OCI-LY7 (cell line): ENCODE measurements around the gene UQCRQ. TPM values are rescaled to one million over a fixed set of nuclear protein-coding genes. Genes with fewer than 3 reads are reported as not detected.

ENCODE experiments used
- BruUV-seq: library from RNA; stranded (reverse); fragments of 400-500 nt; replicated peaks from 2 replicates; lab custom pipeline; 2021; lab: Mats Ljungman, UMichigan
- CTCF ChIA-PET: fragments of 300-600 bp; sonication (Branson Sonifier 250); formaldehyde crosslinking; loops from one replicate; lab custom pipeline; 2022; ENCODE audit warnings: antibody characterized with exemption; ENCODE audit not compliant: unreplicated experiment; lab: Charles Lee
- POLR2A ChIA-PET: fragments of 300-600 bp; sonication (Branson Sonifier 250); formaldehyde crosslinking; loops from one replicate; lab custom pipeline; 2022; ENCODE audit warnings: antibody characterized with exemption; lab: Charles Lee
- DNase-seq: peaks from one replicate; pipeline ENCODE4 v3.0.0-alpha.2; 2015; ENCODE audit warnings: low spot score
- H2AFZ ChIP-seq: fragments of 200-600 bp; sonication (generic), shearing (Covaris generic); 2 replicates; pipeline ENCODE4 v1.6.1; 2014; ENCODE audit warnings: mild to moderate bottlenecking, antibody characterized with exemption, low read length, moderate library complexity
- H3K27ac ChIP-seq: fragments of 200-600 bp; sonication (generic); 2 replicates; pipeline ENCODE4 v1.5.1; 2014; ENCODE audit warnings: mixed run types, low read depth, mild to moderate bottlenecking, moderate library complexity, low read length, inconsistent platforms; ENCODE audit not compliant: poor library complexity, severe bottlenecking
- H3K36me3 ChIP-seq: fragments of 200-600 bp; sonication (generic); 2 replicates; pipeline ENCODE4 v1.6.1; 2014; ENCODE audit warnings: mild to moderate bottlenecking, antibody characterized with exemption, low read length, moderate library complexity, mixed read lengths; ENCODE audit not compliant: insufficient read depth
- H3K4me1 ChIP-seq: fragments of 200-600 bp; sonication (generic); 2 replicates; pipeline ENCODE4 v1.5.1; 2014; ENCODE audit warnings: mild to moderate bottlenecking, low read length; ENCODE audit not compliant: insufficient read depth, poor library complexity, severe bottlenecking
- H3K4me2 ChIP-seq: fragments of 200-600 bp; sonication (generic); 2 replicates; pipeline ENCODE4 v1.6.1; 2014; ENCODE audit warnings: mild to moderate bottlenecking, low read length
- H3K4me3 ChIP-seq: fragments of 200-600 bp; sonication (generic); 2 replicates; pipeline ENCODE4 v1.5.1; 2014; ENCODE audit warnings: mild to moderate bottlenecking, low read depth, low read length; ENCODE audit not compliant: poor library complexity, severe bottlenecking
- H3K79me2 ChIP-seq: fragments of 200-600 bp; sonication (generic); 2 replicates; pipeline ENCODE4 v1.6.1; 2016; ENCODE audit warnings: low read depth, mild to moderate bottlenecking, low read length, moderate library complexity, mixed read lengths; ENCODE audit not compliant: insufficient read depth
- H3K9me2 ChIP-seq: fragments of 200-600 bp; sonication (generic); 2 replicates; pipeline ENCODE4 v1.6.1; 2016; ENCODE audit warnings: mild to moderate bottlenecking, low read length, mixed read lengths; ENCODE audit not compliant: insufficient read depth
- H3K9me3 ChIP-seq: fragments of 200-600 bp; sonication (generic); 2 replicates; pipeline ENCODE4 v1.6.1; 2014; ENCODE audit warnings: mild to moderate bottlenecking, mixed run types, low read length, mixed read lengths
- H4K20me1 ChIP-seq: fragments of 200-600 bp; sonication (generic); 2 replicates; pipeline ENCODE4 v1.6.1; 2014; ENCODE audit warnings: mild to moderate bottlenecking, antibody characterized with exemption, low read length, moderate library complexity, mixed read lengths; ENCODE audit not compliant: insufficient read depth
- CTCF ChIP-seq: fragments of 200-600 bp; sonication (generic); conservative IDR thresholded peaks from 2 replicates; pipeline ENCODE4 v1.5.1; 2014; ENCODE audit warnings: mild to moderate bottlenecking, antibody characterized with exemption, low read length, moderate library complexity, mixed read lengths
- EZH2phosphoT487 ChIP-seq: fragments of 200-600 bp; sonication (generic); IDR thresholded peaks from 2 replicates; pipeline ENCODE4 v1.6.1; 2018; ENCODE audit warnings: low read depth, borderline replicate concordance, mild to moderate bottlenecking, mixed run types, antibody characterized with exemption, low read length, moderate library complexity, mixed read lengths
- intact Hi-C: fragments of 100-400 bp; cut with micrococcal nuclease; formaldehyde crosslinking; loops from one replicate; pipeline ENCODE4 v1.10.0; 2022; ENCODE audit not compliant: unreplicated experiment
- total RNA-seq, 2 experiments: library from RNA; depleted of rRNA in 1 of 2; stranded (reverse); fragments of >200 nt in 1 of 2; shearing (Covaris generic) in 1 of 2; gene quantifications; 2 replicates each; pipeline ENCODE4 v1.2.3, GENCODE V29; 2014 to 2022

Gene UQCRQ
- total RNA-seq, 2 experiments from 2014 or later: 140 to 310 TPM

GRCh38 chr5:132826424-132827082, 39.9 kb upstream of the UQCRQ start:
- Histone ChIP-seq H3K4me3 (no peak overlapping the region), H3K9me2 (no peaks in the 10 kb centered on the region), H3K9me3 (no peaks in the 10 kb centered on the region), H3K4me2 (no peak overlapping the region), H3K4me1 (peaks cover 5% of the 10 kb centered on the region), H4K20me1 (no peaks in the 10 kb centered on the region), H2AFZ (no peak overlapping the region), H3K79me2 (no peaks in the 10 kb centered on the region), H3K27ac (no peak overlapping the region), H3K36me3 (no peaks in the 10 kb centered on the region)
- intact Hi-C loops: no loop called here
- BruUV-seq: no TSS peak
- TF ChIP-seq CTCF (no peak), EZH2phosphoT487 (no peak)
- no peak for DNase-seq
- POLR2A ChIA-PET: no interaction called here
- CTCF ChIA-PET: interaction anchor here (0.5 kb wide), 1 partner anchor 165 kb away, joined by 3 read pairs; no protein-coding TSS in a partner anchor

- TF ChIP-seq EZH2phosphoT487: no peak
- no peak for TF ChIP-seq CTCF
- Histone ChIP-seq H3K4me2 (no peak overlapping the region), H3K4me3 (no peak overlapping the region), H2AFZ (no peak overlapping the region), H3K4me1 (peaks cover 5% of the 10 kb centered on the region), H3K9me2 (no peaks in the 10 kb centered on the region), H4K20me1 (no peaks in the 10 kb centered on the region), H3K9me3 (no peaks in the 10 kb centered on the region), H3K27ac (no peak overlapping the region), H3K79me2 (no peaks in the 10 kb centered on the region), H3K36me3 (no peaks in the 10 kb centered on the region)
- intact Hi-C loops: no loop called here
- ChIA-PET POLR2A (interaction anchor here (0.5 to 0.6 kb wide), 4 partner anchors 57 to 1163 kb away, joined by 3 to 5 read pairs (median 3); no protein-coding TSS in a partner anchor), CTCF (interaction anchor here (0.6 to 1.0 kb wide), 3 partner anchors 55 to 568 kb away, joined by 3 to 9 read pairs (median 4); no protein-coding TSS in a partner anchor)
- no TSS peak for BruUV-seq
- DNase-seq: no peak
Observed at GRCh38 chr5:132827943-132828673, 38.3 kb upstream of the UQCRQ start.
